Upper lobe of left lung (tissue), 6 donors: Measurements from ENCODE around the gene TNFRSF14. TPM values are rescaled to one million over a fixed set of nuclear protein-coding genes. Genes with fewer than 3 reads are reported as not detected.

ENCODE experiments used
- ATAC-seq, 2 donors: fragments of 200-7000 bp; cut with Tn5 transposase; one replicate each; pipeline ENCODE4 v1.9.1; 2022; ENCODE audit warnings: mild to moderate bottlenecking in 2 of 2, moderate library complexity in 2 of 2; ENCODE audit not compliant: low FRiP score in 2 of 2
- DNase-seq, 2 donors: peaks; one replicate each; pipeline ENCODE4 v3.0.0-alpha.2; 2019 to 2020
- H3K27ac ChIP-seq, 4 donors: fragments of 200-600 bp; sonication (generic); one replicate each; pipeline ENCODE4 v1.5.1; 2016 to 2019
- H3K27me3 ChIP-seq, 4 donors: fragments of 200-600 bp; sonication (generic); one replicate each; pipeline ENCODE4 v1.5.1; 2017 to 2019
- H3K36me3 ChIP-seq, 4 donors: fragments of 200-600 bp; sonication (generic); one replicate each; pipeline ENCODE4 v1.5.1; 2016 to 2019
- H3K4me1 ChIP-seq, 4 donors: fragments of 200-600 bp; sonication (generic); one replicate each; pipeline ENCODE4 v1.5.1; 2018 to 2019
- H3K4me3 ChIP-seq, 4 donors: fragments of 200-600 bp; sonication (generic); one replicate each; pipeline ENCODE4 v1.5.1; 2017 to 2019; ENCODE audit warnings: mild to moderate bottlenecking in 2 of 4, moderate library complexity in 1 of 4
- H3K9me3 ChIP-seq, 4 donors: fragments of 200-600 bp; sonication (generic); one replicate each; pipeline ENCODE4 v1.5.1; 2018 to 2019
- EP300 ChIP-seq, 4 donors: sonication (generic); formaldehyde crosslinking; IDR thresholded peaks; one replicate each; pipeline ENCODE4 v1.5.1; 2017; ENCODE audit warnings: antibody characterized with exemption in 4 of 4, control low read depth in 2 of 4
- POLR2A ChIP-seq, 4 donors: fragments of 450-650 bp; IDR thresholded peaks; one replicate each; pipeline ENCODE4 v1.5.1; 2016 to 2017; ENCODE audit warnings: antibody characterized with exemption in 4 of 4, mild to moderate bottlenecking in 2 of 4
- POLR2AphosphoS5 ChIP-seq, 2 donors: sonication (generic); formaldehyde crosslinking; IDR thresholded peaks; one replicate each; pipeline ENCODE4 v1.5.1; 2017; ENCODE audit warnings: antibody characterized with exemption in 2 of 2
- WGBS, 2 donors: methylation state at CpG; one replicate each; pipeline ENCODE4 v1.1.5; 2017 to 2018; 5-methylcytosine and 5-hydroxymethylcytosine counted together
- total RNA-seq, 6 donors: library from RNA; depleted of rRNA in 4 of 6; stranded (reverse); fragments of >200 nt in 4 of 6; gene quantifications; one replicate each; pipeline versions ENCODE4 v1.1.0 to v1.2.1, GENCODE V29; 2016 to 2021
- TF ChIP-seq, protein P1 (sequence below), 6 experiments: fragments of 450-650 bp in 4 of 6; fragments of 200-600 bp in 2 of 6; sonication (generic) in 2 of 6; IDR thresholded peaks; one replicate each; pipeline ENCODE4 v1.5.1; 2016 to 2019; ENCODE audit warnings: antibody characterized with exemption in 6 of 6
- donor health status: DM: no; HTN: no; CAD: no; lungs with moderate emphysema.
- donor health status: DM: no; HTN: yes; CAD: no; lungs with severe emphysema.

TNFRSF14 gene
- total RNA-seq, 6 donors from 2014 or later = 61.1 to 641 (median 147) TPM

DNA sequence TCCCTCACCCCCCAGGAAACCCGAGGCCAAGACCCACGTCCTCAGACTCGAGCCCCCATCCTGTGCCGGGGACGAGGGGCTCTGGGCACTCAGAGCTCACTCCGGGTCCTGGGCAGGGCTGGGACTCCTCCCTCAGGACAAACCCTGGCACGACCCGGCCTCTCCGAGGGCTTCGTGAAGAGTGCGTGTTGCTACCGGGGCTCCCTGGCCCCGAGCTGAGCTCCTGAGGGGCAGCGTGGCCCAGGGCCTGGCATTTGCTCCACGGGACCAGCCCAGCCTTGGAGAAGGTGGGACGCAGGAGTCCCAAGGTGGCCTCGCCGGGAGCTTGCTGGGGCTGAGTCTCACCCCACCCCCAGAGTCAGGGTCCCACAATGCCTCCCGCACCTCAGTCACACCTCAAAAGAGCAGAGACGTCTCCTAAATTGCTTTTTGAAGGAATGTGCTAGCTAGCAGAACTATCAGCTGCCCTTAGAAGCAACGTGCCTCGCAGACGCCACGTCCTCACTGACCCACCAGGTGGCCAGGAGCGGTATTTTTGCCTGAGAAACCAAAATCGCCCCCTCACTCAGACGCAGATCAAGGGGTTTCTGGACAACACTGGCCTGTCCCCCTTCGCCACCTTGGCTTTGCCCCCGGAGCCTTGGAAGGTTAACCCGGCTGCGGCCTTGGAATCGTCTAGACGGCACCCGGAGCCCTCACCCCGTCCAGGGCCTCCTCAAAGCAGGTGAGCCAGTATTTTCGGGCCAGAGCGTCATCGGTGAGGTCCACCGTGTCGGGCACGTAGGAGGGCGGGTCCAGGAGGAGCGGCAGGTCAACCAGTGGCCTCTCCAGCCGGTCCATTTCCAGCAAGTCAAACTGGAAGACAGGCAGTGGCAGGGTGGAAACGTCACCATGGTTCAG is 41.1 kb upstream of the TNFRSF14 start:
- H3K4me1 ChIP-seq = no peaks in the 10 kb centered on the region
- peaks cover 53 to 100% (median 98%) of the 10 kb centered on the region in 4 donors for H3K36me3 ChIP-seq
- TF ChIP-seq, protein P1, sequence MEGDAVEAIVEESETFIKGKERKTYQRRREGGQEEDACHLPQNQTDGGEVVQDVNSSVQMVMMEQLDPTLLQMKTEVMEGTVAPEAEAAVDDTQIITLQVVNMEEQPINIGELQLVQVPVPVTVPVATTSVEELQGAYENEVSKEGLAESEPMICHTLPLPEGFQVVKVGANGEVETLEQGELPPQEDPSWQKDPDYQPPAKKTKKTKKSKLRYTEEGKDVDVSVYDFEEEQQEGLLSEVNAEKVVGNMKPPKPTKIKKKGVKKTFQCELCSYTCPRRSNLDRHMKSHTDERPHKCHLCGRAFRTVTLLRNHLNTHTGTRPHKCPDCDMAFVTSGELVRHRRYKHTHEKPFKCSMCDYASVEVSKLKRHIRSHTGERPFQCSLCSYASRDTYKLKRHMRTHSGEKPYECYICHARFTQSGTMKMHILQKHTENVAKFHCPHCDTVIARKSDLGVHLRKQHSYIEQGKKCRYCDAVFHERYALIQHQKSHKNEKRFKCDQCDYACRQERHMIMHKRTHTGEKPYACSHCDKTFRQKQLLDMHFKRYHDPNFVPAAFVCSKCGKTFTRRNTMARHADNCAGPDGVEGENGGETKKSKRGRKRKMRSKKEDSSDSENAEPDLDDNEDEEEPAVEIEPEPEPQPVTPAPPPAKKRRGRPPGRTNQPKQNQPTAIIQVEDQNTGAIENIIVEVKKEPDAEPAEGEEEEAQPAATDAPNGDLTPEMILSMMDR (IDR thresholded peaks at IDR 0.05) = no peak
- TF ChIP-seq EP300 (IDR thresholded peaks at IDR 0.05) = no peak
- no peak for TF ChIP-seq POLR2AphosphoS5 (IDR thresholded peaks at IDR 0.05)
- no peak for TF ChIP-seq POLR2A (IDR thresholded peaks at IDR 0.05)
- no peaks in the 10 kb centered on the region for H3K27me3 ChIP-seq
- no peak for ATAC-seq
- WGBS, 2 donors = 94 to 95% methylated on average over 29 to 43 of the region's 45 CpGs
- H3K4me3 ChIP-seq = no peak overlapping the region
- no peaks in the 10 kb centered on the region for H3K9me3 ChIP-seq
- no peak overlapping the region for H3K27ac ChIP-seq
- peak in 1 of 2 donors; percentile 65 for DNase-seq

DNA sequence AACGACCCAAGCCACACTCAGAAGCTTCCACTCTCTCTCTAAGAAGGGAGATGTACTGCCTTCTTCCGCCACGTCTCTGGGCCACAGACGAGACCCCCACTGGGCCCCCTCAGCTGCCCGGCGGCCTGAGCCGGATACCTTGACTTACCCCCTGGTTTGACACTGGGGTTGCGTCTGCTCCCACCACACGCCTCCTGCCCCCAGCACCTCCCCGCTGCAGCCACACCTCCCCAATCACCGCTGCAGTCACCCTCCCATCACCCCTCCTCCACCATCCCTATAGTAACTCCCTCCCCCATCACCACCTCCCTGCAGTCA is 40.4 kb upstream of the TNFRSF14 start:
- DNase-seq = peak in 1 of 2 donors; percentile 65
- Histone ChIP-seq H3K36me3 (peaks cover 59 to 100% (median 98%) of the 10 kb centered on the region in 4 donors), H3K27me3 (no peaks in the 10 kb centered on the region), H3K4me3 (no peak overlapping the region), H3K9me3 (no peaks in the 10 kb centered on the region), H3K27ac (no peak overlapping the region), H3K4me1 (no peaks in the 10 kb centered on the region)
- 89 to 96% methylated on average over 7 to 11 of the region's 11 CpGs for WGBS, 2 donors
- TF ChIP-seq POLR2A (IDR thresholded peaks at IDR 0.05) (no peak), POLR2AphosphoS5 (IDR thresholded peaks at IDR 0.05) (no peak), EP300 (IDR thresholded peaks at IDR 0.05) (no peak)
- TF ChIP-seq, protein P1 (IDR thresholded peaks at IDR 0.05) = no peak
- ATAC-seq = no peak

DNA sequence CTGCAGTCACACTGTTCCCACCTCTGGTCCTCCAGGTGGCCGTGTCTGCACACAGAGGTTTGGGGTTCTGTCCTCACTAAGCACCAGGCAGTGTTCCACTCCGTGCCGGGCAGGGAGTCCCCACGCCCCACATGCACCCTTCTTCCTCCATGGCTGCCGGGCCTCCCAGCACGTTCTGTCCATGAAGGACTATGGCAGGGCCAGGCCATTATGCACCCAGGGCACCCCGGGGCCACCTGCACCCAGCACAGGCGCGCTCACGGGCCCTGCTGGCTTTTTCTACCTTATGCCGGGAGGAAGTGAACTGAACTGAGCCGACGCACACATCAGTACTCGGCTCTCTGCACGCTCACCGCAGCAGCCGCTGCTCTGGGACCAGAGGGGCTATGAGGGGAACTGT is 40.0 kb upstream of the TNFRSF14 start:
- WGBS, 2 donors = 95 to 99% methylated on average over 17 of the region's 17 CpGs

DNA sequence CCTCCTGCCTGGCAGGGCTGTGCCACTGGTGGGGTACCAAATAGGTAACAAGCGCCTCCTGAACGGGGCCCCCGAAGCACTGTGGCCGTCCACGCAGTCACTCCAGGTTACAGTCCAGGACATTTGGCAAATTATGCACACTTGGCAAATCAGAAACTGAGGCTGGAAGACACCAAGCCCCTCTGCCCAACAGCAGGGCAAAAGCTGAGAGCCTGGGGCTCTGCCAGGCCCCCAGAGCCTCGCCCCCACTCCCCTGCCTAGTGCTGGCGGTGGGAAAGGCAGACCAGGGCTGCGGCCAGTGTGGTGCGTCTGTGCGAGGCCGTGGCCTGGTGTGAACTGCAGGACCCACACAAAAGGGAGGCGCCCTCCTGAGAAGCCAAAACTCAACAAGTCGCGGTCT is 39.2 kb upstream of the TNFRSF14 start:
- TF ChIP-seq POLR2A (IDR thresholded peaks at IDR 0.05) = no peak
- no peak for TF ChIP-seq EP300 (IDR thresholded peaks at IDR 0.05)
- TF ChIP-seq, protein P1 (IDR thresholded peaks at IDR 0.05) = no peak
- DNase-seq (peak in 1 of 2 donors; percentile 64), ATAC-seq (no peak)
- H3K4me1 ChIP-seq = no peaks in the 10 kb centered on the region
- peaks cover 59 to 98% (median 96%) of the 10 kb centered on the region in 4 donors for H3K36me3 ChIP-seq
- no peak overlapping the region for H3K4me3 ChIP-seq
- H3K27me3 ChIP-seq = no peaks in the 10 kb centered on the region
- no peaks in the 10 kb centered on the region for H3K9me3 ChIP-seq
- WGBS, 2 donors = 95 to 100% methylated on average over 1 to 14 of the region's 14 CpGs
- no peak overlapping the region for H3K27ac ChIP-seq

More for the DNA sequence above, 40.0 kb upstream of the TNFRSF14 start:
- no peaks in the 10 kb centered on the region for H3K27me3 ChIP-seq
- ATAC-seq (no peak), DNase-seq (peak in 1 of 2 donors; percentile 56)
- H3K9me3 ChIP-seq = no peaks in the 10 kb centered on the region
- H3K4me1 ChIP-seq = no peaks in the 10 kb centered on the region
- no peak overlapping the region for H3K27ac ChIP-seq
- peaks cover 63 to 100% (median 98%) of the 10 kb centered on the region in 4 donors for H3K36me3 ChIP-seq
- TF ChIP-seq EP300 (IDR thresholded peaks at IDR 0.05) = no peak
- no peak for TF ChIP-seq POLR2A (IDR thresholded peaks at IDR 0.05)
- TF ChIP-seq POLR2AphosphoS5 (IDR thresholded peaks at IDR 0.05) = no peak
- TF ChIP-seq, protein P1 (IDR thresholded peaks at IDR 0.05) = no peak
- H3K4me3 ChIP-seq = no peak overlapping the region
